PC-9 (cell line): Measurements from ENCODE around the gene WDR33. TPM values are rescaled to one million over a fixed set of nuclear protein-coding genes. Genes with fewer than 3 reads are reported as not detected.

ENCODE experiments used
- BruUV-seq: library from RNA; stranded (reverse); fragments of 400-500 nt; replicated peaks from 2 replicates; lab custom pipeline; 2021; lab: Mats Ljungman, UMichigan
- CTCF ChIA-PET: fragments of 300-600 bp; sonication (Branson Sonifier 250); formaldehyde crosslinking; loops from one replicate; lab custom pipeline; 2022; ENCODE audit warnings: antibody characterized with exemption; lab: Charles Lee
- POLR2A ChIA-PET: fragments of 300-600 bp; sonication (Branson Sonifier 250); formaldehyde crosslinking; loops from one replicate; lab custom pipeline; 2022; ENCODE audit warnings: antibody characterized with exemption; ENCODE audit not compliant: unreplicated experiment; lab: Charles Lee
- DNase-seq, 2 experiments: peaks; one replicate each; pipeline versions ENCODE4 v3.0.0 to v3.0.0-alpha.2; 2015 to 2022; ENCODE audit warnings: mixed read lengths in 1 of 2
- H2AFZ ChIP-seq: fragments of 200-600 bp; sonication (generic); 2 replicates; pipeline ENCODE4 v1.8.1; 2017; ENCODE audit warnings: antibody characterized with exemption
- H3F3A ChIP-seq: fragments of 200-600 bp; sonication (generic); 2 replicates; pipeline ENCODE4 v1.8.1; 2017; ENCODE audit warnings: antibody characterized with exemption, mild to moderate bottlenecking, low read depth; ENCODE audit not compliant: insufficient read depth
- H3K27ac ChIP-seq: fragments of 200-600 bp; sonication (generic); 2 replicates; pipeline ENCODE4 v1.6.1; 2016; ENCODE audit warnings: mixed run types
- H3K27me3 ChIP-seq: fragments of 200-600 bp; sonication (generic); 2 replicates; pipeline ENCODE4 v1.6.1; 2016; ENCODE audit warnings: low read depth, mixed run types; ENCODE audit not compliant: insufficient read depth
- H3K36me3 ChIP-seq: fragments of 200-600 bp; sonication (generic); 2 replicates; pipeline ENCODE4 v1.6.1; 2016; ENCODE audit warnings: low read depth, mixed run types
- H3K4me1 ChIP-seq: fragments of 200-600 bp; sonication (generic); replicated peaks from 2 replicates; pipeline ENCODE4 v1.6.1; 2016; ENCODE audit warnings: mixed run types; ENCODE audit not compliant: insufficient read depth
- H3K4me2 ChIP-seq: fragments of 200-600 bp; sonication (generic); 2 replicates; pipeline ENCODE4 v1.6.1; 2017; ENCODE audit warnings: mixed run types
- H3K4me3 ChIP-seq: fragments of 200-600 bp; sonication (generic); 2 replicates; pipeline ENCODE4 v1.6.1; 2016; ENCODE audit warnings: mixed run types
- H3K79me2 ChIP-seq: fragments of 200-600 bp; sonication (generic); 2 replicates; pipeline ENCODE4 v1.6.1; 2017; ENCODE audit warnings: low read depth, mixed run types
- H3K9me2 ChIP-seq: fragments of 200-600 bp; sonication (generic); 2 replicates; pipeline ENCODE4 v1.8.1; 2017; ENCODE audit warnings: mild to moderate bottlenecking; ENCODE audit not compliant: insufficient read depth
- H3K9me3 ChIP-seq: fragments of 200-600 bp; sonication (generic); 2 replicates; pipeline ENCODE4 v1.8.1; 2016; ENCODE audit warnings: low read depth; ENCODE audit not compliant: insufficient read depth
- H4K20me1 ChIP-seq: fragments of 200-600 bp; sonication (generic); 2 replicates; pipeline ENCODE4 v1.8.1; 2017; ENCODE audit not compliant: insufficient read depth
- EZH2 ChIP-seq: fragments of 200-600 bp; sonication (generic); IDR thresholded peaks from 2 replicates; pipeline ENCODE4 v1.8.0; 2017; ENCODE audit warnings: antibody characterized with exemption, low read depth
- intact Hi-C: fragments of 100-400 bp; cut with micrococcal nuclease; formaldehyde crosslinking; loops from one replicate; pipeline ENCODE4 v1.10.0; 2022; ENCODE audit not compliant: unreplicated experiment
- total RNA-seq: library from RNA; stranded (reverse); gene quantifications from 2 replicates; pipeline ENCODE4 v1.2.3, GENCODE V29; 2021
- TF ChIP-seq, protein P1 (sequence below): fragments of 200-600 bp; sonication (generic); conservative IDR thresholded peaks from 2 replicates; pipeline ENCODE4 v1.6.1; 2017; ENCODE audit warnings: mixed run types, antibody characterized with exemption, mild to moderate bottlenecking, moderate library complexity

The WDR33 gene
- total RNA-seq, 1 experiment from 2014 or later = 59.3 TPM

DNA sequence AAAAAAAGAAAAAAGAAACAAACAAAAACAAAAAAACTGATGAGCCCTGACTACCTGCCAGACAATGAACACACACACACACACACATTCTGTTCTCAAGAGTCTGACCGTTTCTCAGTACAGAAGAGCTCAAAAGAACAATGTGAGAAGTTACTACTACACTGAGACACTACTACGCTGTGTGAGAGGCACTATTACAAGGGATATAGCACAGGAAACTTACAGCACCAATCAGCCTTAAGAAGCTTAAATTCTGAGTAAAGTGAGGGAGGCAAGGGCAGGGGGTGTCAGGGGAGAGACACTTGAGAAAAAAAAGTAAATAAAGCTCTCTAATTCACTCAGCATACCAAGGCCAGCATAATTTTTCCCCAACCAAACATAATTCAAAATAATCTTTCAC is 32.5 kb downstream of the WDR33 start:
- H3K27me3 ChIP-seq = no peaks in the 10 kb centered on the region
- no peak overlapping the region for H3K27ac ChIP-seq
- intact Hi-C loops = no loop called here
- DNase-seq = no peak
- H3F3A ChIP-seq = peaks cover 10% of the 10 kb centered on the region; the same call in 1 of the 2 replicates
- peaks cover 81% of the 10 kb centered on the region for H4K20me1 ChIP-seq
- ChIA-PET CTCF (no interaction called here), POLR2A (no interaction called here)
- no peak overlapping the region for H3K4me2 ChIP-seq
- H3K4me3 ChIP-seq = no peak overlapping the region
- H3K36me3 ChIP-seq = peaks cover 4% of the 10 kb centered on the region; the same call in 1 of the 2 replicates
- H3K79me2 ChIP-seq = peaks cover 92% of the 10 kb centered on the region
- no peaks in the 10 kb centered on the region for H3K4me1 ChIP-seq
- H3K9me3 ChIP-seq = no peaks in the 10 kb centered on the region
- BruUV-seq = no TSS peak
- H3K9me2 ChIP-seq = no peaks in the 10 kb centered on the region
- no peak overlapping the region for H2AFZ ChIP-seq
- TF ChIP-seq EZH2 = no peak
- TF ChIP-seq, protein P1, sequence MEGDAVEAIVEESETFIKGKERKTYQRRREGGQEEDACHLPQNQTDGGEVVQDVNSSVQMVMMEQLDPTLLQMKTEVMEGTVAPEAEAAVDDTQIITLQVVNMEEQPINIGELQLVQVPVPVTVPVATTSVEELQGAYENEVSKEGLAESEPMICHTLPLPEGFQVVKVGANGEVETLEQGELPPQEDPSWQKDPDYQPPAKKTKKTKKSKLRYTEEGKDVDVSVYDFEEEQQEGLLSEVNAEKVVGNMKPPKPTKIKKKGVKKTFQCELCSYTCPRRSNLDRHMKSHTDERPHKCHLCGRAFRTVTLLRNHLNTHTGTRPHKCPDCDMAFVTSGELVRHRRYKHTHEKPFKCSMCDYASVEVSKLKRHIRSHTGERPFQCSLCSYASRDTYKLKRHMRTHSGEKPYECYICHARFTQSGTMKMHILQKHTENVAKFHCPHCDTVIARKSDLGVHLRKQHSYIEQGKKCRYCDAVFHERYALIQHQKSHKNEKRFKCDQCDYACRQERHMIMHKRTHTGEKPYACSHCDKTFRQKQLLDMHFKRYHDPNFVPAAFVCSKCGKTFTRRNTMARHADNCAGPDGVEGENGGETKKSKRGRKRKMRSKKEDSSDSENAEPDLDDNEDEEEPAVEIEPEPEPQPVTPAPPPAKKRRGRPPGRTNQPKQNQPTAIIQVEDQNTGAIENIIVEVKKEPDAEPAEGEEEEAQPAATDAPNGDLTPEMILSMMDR = no peak

DNA sequence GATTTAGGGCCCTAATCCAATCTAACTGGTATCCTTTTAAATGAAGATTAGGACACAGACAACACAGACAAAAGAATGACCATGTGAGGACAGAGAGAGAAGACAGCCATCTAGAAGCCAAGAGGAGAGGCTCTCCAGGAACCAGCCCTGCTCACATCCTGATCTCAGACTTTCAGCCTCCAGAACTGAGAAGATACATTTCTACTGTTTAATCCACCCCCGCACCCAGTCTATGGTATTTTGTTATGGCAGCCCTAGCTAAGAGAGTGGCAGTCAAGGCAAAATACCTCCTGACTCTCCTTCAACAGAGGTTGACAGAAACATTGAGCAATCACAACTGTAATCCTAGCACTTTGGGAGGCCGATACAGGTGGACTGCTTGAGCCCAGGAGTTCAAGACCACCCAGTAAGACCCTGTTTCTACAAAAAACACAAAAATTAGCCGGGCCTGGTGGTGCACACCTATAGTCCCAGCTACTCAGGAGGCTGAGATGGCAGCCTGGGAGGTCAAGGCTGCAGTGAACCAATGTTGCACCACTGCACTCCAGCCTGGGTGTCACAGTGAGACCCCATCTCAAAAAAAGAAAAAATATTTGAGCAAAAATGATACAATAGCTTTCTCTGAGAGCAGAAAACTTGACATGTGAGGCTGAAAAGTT is 34.7 kb downstream of the WDR33 start:
- peaks cover 14% of the 10 kb centered on the region; the same call in 1 of the 2 replicates for H3K4me1 ChIP-seq
- no peaks in the 10 kb centered on the region for H3K9me2 ChIP-seq
- H2AFZ ChIP-seq = no peak overlapping the region
- peaks cover 94% of the 10 kb centered on the region for H3K79me2 ChIP-seq
- no peak for DNase-seq
- TF ChIP-seq, protein P1 = no peak
- TF ChIP-seq EZH2 = no peak
- CTCF ChIA-PET = no interaction called here
- no peak overlapping the region for H3K4me2 ChIP-seq
- H3F3A ChIP-seq = peaks cover 21% of the 10 kb centered on the region
- BruUV-seq = no TSS peak
- no peak overlapping the region for H3K27ac ChIP-seq
- no peak overlapping the region for H3K4me3 ChIP-seq
- intact Hi-C loops = no loop called here
- H4K20me1 ChIP-seq = peaks cover 84% of the 10 kb centered on the region
- POLR2A ChIA-PET = no interaction called here
- H3K36me3 ChIP-seq = peaks cover 10% of the 10 kb centered on the region
- H3K9me3 ChIP-seq = no peaks in the 10 kb centered on the region
- no peaks in the 10 kb centered on the region for H3K27me3 ChIP-seq

DNA sequence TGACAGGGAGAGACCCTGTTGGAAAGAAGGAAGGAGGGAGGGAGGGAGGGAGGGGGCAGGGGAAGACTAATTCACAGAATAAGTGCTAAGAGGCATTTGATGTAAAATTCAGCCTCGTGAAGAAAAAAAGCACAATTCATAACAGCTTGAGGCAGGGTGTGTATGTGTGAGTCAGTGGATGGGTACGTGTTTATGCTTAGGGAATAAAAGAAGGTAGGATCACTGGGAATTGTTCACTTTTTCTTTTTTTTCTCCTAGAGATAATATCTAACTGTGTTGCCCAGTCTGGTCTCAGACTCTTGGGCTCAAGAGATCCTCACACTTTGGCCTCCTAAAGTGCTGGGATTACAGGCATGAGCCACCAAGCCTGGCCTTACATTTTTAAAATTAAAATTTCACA is 39.2 kb downstream of the WDR33 start:
- Histone ChIP-seq H3K79me2 (peaks cover 76% of the 10 kb centered on the region), H3K9me2 (no peaks in the 10 kb centered on the region), H3K4me3 (no peak overlapping the region), H2AFZ (no peak overlapping the region), H3K4me1 (peaks cover 21% of the 10 kb centered on the region; the same call in 1 of the 2 replicates), H3F3A (peaks cover 21% of the 10 kb centered on the region), H3K27me3 (no peaks in the 10 kb centered on the region), H4K20me1 (peaks cover 73% of the 10 kb centered on the region), H3K9me3 (no peaks in the 10 kb centered on the region), H3K36me3 (peaks cover 23% of the 10 kb centered on the region), H3K4me2 (no peak overlapping the region), H3K27ac (peak overlapping the region; percentile 49)
- BruUV-seq = no TSS peak
- TF ChIP-seq EZH2 = no peak
- TF ChIP-seq, protein P1 = no peak
- CTCF ChIA-PET = interaction anchor here (0.6 kb wide), 1 partner anchor 407 kb away, joined by 3 read pairs; no protein-coding TSS in a partner anchor
- intact Hi-C loops = loop anchor here (2.0 to 5.0 kb wide), 2 partner anchors 39 to 86 kb away; partner anchors contain the start of genes POLR2D and WDR33
- POLR2A ChIA-PET = no interaction called here
- DNase-seq = peak; percentile 24 to 51
